Measurements from ENCODE around the gene OSBPL1A.

DNA sequence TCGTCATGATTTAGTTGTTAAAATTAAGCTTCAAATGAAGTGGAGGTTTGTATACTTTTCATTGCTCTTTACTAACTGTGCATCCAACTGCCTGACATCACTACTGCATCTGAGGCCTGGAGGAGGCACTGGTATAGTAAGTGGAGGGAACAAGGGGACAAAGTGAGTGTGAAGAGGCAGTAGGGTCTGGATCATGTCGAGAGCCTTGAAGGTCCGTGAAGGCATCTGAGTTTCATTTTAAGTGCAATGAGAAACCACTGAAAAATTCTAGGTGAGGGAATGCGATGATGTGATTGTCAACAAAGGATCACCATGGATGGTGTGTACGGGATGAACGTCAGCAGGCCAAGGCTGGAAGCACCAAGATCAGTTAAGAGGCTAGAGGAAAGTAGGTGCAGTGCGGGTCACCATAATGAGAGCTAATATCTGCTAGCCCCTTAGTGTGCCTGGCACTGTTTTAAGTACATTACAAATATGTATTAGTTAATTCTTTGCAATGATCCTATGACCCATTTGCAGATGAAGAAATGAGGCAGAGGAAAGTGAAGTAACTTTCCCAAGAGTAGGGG is 162.7 kb downstream of the OSBPL1A start:
- TF ChIP-seq, protein P1, sequence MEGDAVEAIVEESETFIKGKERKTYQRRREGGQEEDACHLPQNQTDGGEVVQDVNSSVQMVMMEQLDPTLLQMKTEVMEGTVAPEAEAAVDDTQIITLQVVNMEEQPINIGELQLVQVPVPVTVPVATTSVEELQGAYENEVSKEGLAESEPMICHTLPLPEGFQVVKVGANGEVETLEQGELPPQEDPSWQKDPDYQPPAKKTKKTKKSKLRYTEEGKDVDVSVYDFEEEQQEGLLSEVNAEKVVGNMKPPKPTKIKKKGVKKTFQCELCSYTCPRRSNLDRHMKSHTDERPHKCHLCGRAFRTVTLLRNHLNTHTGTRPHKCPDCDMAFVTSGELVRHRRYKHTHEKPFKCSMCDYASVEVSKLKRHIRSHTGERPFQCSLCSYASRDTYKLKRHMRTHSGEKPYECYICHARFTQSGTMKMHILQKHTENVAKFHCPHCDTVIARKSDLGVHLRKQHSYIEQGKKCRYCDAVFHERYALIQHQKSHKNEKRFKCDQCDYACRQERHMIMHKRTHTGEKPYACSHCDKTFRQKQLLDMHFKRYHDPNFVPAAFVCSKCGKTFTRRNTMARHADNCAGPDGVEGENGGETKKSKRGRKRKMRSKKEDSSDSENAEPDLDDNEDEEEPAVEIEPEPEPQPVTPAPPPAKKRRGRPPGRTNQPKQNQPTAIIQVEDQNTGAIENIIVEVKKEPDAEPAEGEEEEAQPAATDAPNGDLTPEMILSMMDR (IDR thresholded peaks at IDR 0.05) = no peak
- no peak for TF ChIP-seq POLR2A (IDR thresholded peaks at IDR 0.05)

Measured in heart left ventricle (tissue), 13 donors.